IMR-90 (cell line): ENCODE measurements around the gene MUC5B.

Experiments
- CTCF ChIP-seq: conservative IDR thresholded peaks from 2 replicates; pipeline ENCODE4 v1.5.1; 2012; ENCODE audit warnings: mild to moderate bottlenecking, low read depth, low read length, improper control_type of control experiment
- POLR2A ChIP-seq: IDR thresholded peaks from 2 replicates; pipeline ENCODE4 v1.6.1; 2012; ENCODE audit warnings: mild to moderate bottlenecking, low read depth, low read length
- SMC3 ChIP-seq: fragments of 150-350 bp; IDR thresholded peaks from 2 replicates; pipeline ENCODE4 v1.6.1; 2016; ENCODE audit warnings: low read depth, mild to moderate bottlenecking, antibody characterized with exemption, low read length, moderate library complexity

GRCh38 chr11:1176224-1177019 is 46.4 kb upstream of the MUC5B start:
- TF ChIP-seq CTCF (no peak), SMC3 (no peak), POLR2A (no peak)
